WI38 (cell line): ENCODE results near the gene MBD3L1.

Experiments
- H3K4me3 ChIP-seq: 2 replicates; pipeline ENCODE4 v1.5.1; 2011; ENCODE audit warnings: low read depth, mild to moderate bottlenecking, control low read depth, low read length
- CTCF ChIP-seq: IDR thresholded peaks from 2 replicates; pipeline ENCODE4 v1.5.1; 2012; ENCODE audit warnings: low read depth, mild to moderate bottlenecking, control low read depth, low read length

The MBD3L1 gene

DNA sequence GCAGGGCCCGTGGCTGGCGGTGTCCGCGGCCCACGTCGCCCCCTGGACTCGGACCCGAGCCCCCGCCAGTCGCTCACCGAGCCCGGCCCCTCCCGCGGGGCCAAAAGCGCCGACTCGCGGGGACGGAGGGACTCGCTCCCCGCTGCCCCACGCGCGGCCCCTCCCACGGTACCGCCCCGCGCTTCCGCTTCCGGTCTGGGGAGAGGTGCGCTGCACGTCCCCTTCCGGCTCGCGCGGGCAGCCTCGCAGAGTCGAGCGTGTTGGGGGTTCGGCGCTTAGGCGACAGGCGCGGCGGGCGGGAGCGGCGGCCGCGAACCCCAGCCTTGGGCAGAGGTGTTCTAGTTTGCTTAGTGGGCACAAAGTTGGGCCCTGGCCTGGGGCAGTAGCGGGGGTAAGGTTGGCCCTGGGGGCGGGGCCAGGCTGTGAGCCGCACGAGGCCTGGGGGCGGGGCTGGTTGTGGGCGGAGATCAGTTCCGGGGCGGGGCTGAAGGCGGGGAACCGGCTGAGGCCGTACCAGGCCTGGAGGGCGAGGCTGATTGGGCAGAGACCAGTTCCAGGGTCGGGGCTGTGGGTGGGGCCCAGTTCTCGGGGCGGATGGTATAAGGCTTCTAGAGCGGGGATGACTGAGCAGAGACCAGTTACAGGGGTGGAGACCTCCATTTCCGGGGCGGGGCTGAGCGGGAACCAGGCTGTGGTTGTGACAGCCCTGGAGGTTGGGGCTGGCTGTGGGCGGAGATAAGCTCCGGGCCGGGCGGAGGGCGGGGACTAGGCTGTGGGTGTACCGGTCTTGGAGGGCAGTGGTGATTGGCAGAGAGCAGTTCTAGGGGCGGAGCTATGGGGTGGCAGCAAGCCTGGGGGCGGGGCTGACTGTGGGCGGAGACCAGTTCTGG lies at the start of gene MBD3L1, which contains the start of gene ZNF558:
Gene MBD3L1 (plus strand): TSS at position 246 of the 890 bp plus-strand sequence. CDS start 10,302 bp downstream, outside the sequence.
Gene ZNF558 (minus strand): TSS at position 173 of the 890 bp plus-strand sequence. CDS start 9,645 bp downstream, outside the sequence.
- peak within 1 kb of the TSS; percentile 71 for H3K4me3 ChIP-seq
- 0 out of 2 replicates have a peak, but pooled peaks have one; percentile 9 for TF ChIP-seq CTCF

- H3K4me3 ChIP-seq = no peak overlapping the region
- TF ChIP-seq CTCF = no peak
Measured at GRCh38 chr19:8794823-8795222, 37.4 kb upstream of the MBD3L1 start.

DNA sequence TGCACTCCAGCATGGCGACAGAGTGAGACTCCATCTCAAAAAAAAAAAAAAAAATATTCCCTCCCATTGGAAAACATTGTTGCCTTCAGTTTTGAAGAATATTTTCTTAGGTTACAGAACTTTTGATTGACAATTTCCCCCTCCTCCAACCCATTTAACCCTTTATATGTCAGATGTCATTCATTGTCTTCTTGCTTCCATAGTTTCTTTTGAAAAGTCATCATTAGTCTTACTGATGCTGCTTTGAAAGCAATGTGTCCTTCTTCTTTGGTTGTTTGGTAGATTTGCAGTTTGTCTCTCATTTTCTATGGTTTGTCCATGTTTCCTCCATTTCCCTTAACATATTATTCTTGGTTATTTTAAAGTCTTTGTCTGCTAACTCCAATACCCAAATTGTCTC lies 25.5 kb upstream of the MBD3L1 start:
- TF ChIP-seq CTCF = no peak
- H3K4me3 ChIP-seq = no peak overlapping the region

DNA sequence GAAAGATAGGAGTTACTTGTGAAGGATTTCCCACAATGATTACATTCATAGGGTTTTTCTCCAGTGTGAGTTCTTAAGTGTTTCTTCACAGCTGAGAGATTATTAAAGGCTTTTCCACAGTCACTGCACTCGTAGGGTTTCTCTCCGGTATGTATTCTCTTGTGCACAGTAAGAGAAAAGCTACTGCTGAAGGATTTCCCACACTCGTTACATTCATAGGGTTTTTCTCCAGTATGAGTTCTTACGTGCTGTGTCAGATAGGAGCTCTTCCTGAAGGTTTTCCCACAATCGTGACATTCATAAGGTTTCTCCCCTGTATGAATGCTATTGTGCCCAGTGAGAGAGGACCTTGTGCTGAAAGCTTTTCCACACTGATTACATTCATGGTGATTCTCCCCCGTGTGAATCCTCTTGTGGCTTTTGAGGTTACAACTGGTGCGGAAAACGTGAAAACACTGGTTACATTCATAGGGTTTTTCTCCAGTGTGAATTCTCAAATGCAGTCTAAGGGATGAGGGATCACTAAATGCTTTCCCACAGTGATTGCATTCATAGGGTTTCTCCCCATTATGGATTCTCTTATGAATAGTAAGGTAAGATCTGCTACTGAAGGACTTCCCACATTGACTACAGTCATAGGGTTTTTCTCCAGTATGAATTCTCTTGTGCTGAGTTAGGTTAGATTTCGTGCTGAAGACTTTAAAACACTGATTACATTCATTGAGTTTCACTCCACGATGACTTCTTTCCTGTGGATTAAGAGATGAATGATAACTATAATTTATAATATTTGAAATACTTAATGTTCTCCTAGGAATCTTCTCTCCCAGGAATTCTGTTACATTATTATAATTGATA lies 20.6 kb upstream of the MBD3L1 start:
- TF ChIP-seq CTCF = no peak
- no peak overlapping the region for H3K4me3 ChIP-seq

GRCh38 chr19:8814176-8814575 lies 18.0 kb upstream of the MBD3L1 start:
- no peak for TF ChIP-seq CTCF
- H3K4me3 ChIP-seq = no peak overlapping the region

DNA sequence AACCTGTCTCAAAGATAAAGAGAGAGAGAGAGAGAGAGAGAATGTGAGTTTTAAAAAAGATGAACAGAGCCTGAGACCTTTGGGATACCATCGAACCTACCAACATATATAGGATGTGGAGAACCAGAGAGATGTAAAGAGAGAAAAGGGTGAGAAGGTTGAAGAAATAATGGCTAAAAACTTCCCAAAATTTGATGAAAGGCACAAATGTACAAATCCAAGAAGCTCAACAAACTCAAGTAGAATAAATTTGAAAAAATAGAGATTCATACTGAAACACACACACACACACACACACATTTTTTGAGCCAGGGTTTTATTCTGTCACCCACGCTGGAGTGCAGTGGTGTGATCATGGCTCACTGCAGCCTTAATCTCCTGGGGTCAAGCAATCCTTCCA lies 16.4 kb upstream of the MBD3L1 start:
- no peak for TF ChIP-seq CTCF
- no peak overlapping the region for H3K4me3 ChIP-seq
